HL-60 (cell line): ENCODE measurements around the gene NPAS2.

ENCODE experiments used
- DNase-seq, 2 experiments: peaks; one replicate each; pipeline ENCODE4 v3.0.0-alpha.2; 2010 to 2020; ENCODE audit warnings: low read depth in 1 of 2, low spot score in 1 of 2
- H3K27ac ChIP-seq: fragments of 250-450 bp; sonication (Bioruptor Pico); replicated peaks from 2 replicates; pipeline ENCODE4 v1.5.1; 2020; ENCODE audit warnings: mild to moderate bottlenecking, moderate library complexity
- H3K27me3 ChIP-seq: fragments of 250-450 bp; sonication (Bioruptor Pico); 2 replicates; pipeline ENCODE4 v1.5.1; 2021; ENCODE audit warnings: mild to moderate bottlenecking, moderate library complexity; ENCODE audit not compliant: insufficient read depth, poor library complexity, severe bottlenecking
- H3K4me3 ChIP-seq: replicated peaks from 2 replicates; pipeline ENCODE4 v1.5.1; 2011; ENCODE audit warnings: mild to moderate bottlenecking, control low read depth, low read length; ENCODE audit not compliant: insufficient read depth
- CTCF ChIP-seq: IDR thresholded peaks from one replicate; pipeline ENCODE4 v1.5.1; 2011; ENCODE audit warnings: low read length, control low read depth, inconsistent platforms; ENCODE audit not compliant: insufficient read depth
- GABPA ChIP-seq: IDR thresholded peaks from 2 replicates; pipeline ENCODE4 v1.6.1; 2012; ENCODE audit warnings: low read depth
- POLR2AphosphoS5 ChIP-seq: IDR thresholded peaks from 2 replicates; pipeline ENCODE4 v1.6.1; 2012; ENCODE audit warnings: low read depth
- REST ChIP-seq: IDR thresholded peaks from 2 replicates; pipeline ENCODE4 v1.6.1; 2012; ENCODE audit warnings: low read depth; ENCODE audit not compliant: insufficient replicate concordance
- SPI1 ChIP-seq: IDR thresholded peaks from 2 replicates; pipeline ENCODE4 v1.6.1; 2012; ENCODE audit warnings: low read depth, mild to moderate bottlenecking, borderline replicate concordance

NPAS2 gene

GRCh38 chr2:100981011-100981410, 161.1 kb downstream of the NPAS2 start:
- H3K27ac ChIP-seq, result no peak overlapping the region
- H3K27me3 ChIP-seq, result peaks cover 2% of the 10 kb centered on the region
- TF ChIP-seq CTCF, result no peak
- TF ChIP-seq POLR2AphosphoS5, result no peak
- TF ChIP-seq REST, result no peak
- no peak for TF ChIP-seq GABPA
- TF ChIP-seq SPI1, result no peak
- no peak overlapping the region for H3K4me3 ChIP-seq
- DNase-seq, result no peak

GRCh38 chr2:100982431-100982861, 162.5 kb downstream of the NPAS2 start:
- peaks cover 2% of the 10 kb centered on the region for H3K27me3 ChIP-seq
- DNase-seq, result no peak
- TF ChIP-seq POLR2AphosphoS5 (no peak), REST (no peak), CTCF (no peak)
- H3K4me3 ChIP-seq, result no peak overlapping the region
- H3K27ac ChIP-seq, result no peak overlapping the region

- H3K27me3 ChIP-seq, result peaks cover 2% of the 10 kb centered on the region
- no peak overlapping the region for H3K27ac ChIP-seq
- H3K4me3 ChIP-seq, result no peak overlapping the region
- no peak for DNase-seq
- no peak for TF ChIP-seq CTCF
- TF ChIP-seq SPI1, result no peak
- TF ChIP-seq REST, result no peak
- TF ChIP-seq GABPA, result no peak
- TF ChIP-seq POLR2AphosphoS5, result no peak
These were observed 163.3 kb downstream of the NPAS2 start for GRCh38 chr2:100983201-100983600.
